HG02970 (cell line): ENCODE data around the gene USP17L18.
"Not testable (repeated sequence)": the region's sequence is repeated elsewhere in the genome, so short reads cannot be mapped to it uniquely, and the experiment has no call there.

Source experiments
- ATAC-seq: cut with Tn5 transposase; IDR thresholded peaks from one replicate; pipeline ENCODE4 v1.9.1; 2021; ENCODE audit warnings: mild to moderate bottlenecking, moderate library complexity, moderate number of reproducible peaks; ENCODE audit not compliant: unreplicated experiment, low FRiP score

Gene USP17L18, protein sequence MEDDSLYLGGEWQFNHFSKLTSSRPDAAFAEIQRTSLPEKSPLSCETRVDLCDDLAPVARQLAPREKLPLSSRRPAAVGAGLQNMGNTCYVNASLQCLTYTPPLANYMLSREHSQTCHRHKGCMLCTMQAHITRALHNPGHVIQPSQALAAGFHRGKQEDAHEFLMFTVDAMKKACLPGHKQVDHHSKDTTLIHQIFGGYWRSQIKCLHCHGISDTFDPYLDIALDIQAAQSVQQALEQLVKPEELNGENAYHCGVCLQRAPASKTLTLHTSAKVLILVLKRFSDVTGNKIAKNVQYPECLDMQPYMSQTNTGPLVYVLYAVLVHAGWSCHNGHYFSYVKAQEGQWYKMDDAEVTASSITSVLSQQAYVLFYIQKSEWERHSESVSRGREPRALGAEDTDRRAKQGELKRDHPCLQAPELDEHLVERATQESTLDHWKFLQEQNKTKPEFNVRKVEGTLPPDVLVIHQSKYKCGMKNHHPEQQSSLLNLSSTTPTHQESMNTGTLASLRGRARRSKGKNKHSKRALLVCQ

DNA sequence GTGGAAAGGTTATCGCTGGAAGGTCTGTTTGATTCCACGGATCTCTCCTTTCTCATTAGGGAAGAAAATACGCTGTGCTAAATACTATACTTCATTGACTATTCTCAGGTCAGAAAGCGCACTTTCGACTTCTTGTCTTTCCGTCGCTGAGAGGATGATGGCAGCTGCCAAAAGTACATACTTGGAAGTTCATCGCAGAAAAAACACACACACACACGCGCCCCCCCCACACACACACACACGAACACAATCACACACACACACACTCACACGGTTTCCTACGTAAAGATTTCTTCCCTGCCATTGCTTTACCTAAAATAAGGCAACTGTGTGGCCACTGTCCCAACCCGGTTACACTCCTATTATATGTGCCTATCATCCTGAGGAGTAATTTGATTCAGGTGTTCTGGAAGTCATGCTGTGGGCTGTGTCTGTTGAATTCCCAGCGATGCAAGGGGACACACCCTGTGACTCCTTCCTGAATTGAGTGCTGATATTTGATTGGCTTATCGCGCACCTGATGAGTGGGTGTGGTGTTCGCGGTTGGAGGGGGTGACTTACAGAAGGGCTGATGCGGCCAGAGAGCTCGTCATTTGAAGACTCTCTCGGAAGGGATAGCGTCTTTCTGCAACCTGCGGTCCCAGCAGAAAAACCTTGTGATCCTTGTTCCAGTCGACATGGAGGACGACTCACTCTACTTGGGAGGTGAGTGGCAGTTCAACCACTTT, at the start of gene USP17L18:
USP17L18 (plus strand) TSS at position 678 of the 728 bp plus-strand sequence; CDS start at position 678, 0 bp downstream.
- ATAC-seq = not testable (repeated sequence)

DNA sequence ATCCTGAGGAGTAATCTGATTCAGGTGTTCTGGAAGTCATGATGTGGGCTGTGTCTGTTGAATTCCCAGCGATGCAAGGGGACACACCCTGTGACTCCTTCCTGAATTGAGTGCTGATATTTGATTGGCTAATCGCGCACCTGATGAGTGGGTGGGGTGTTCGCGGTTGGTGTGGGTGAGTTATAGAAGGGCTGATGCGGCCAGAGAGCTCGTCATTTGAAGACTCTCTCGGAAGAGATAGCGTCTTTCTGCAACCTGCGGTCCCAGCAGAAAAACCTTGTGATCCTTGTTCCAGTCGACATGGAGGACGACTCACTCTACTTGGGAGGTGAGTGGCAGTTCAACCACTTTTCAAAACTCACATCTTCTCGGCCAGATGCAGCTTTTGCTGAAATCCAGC, 38.1 kb upstream of the USP17L18 start, which contains the start of gene USP17L10:
USP17L10 (plus strand) TSS at position 301 of the 400 bp plus-strand sequence; CDS start at position 301, 0 bp downstream.
- ATAC-seq = not testable (repeated sequence)

DNA sequence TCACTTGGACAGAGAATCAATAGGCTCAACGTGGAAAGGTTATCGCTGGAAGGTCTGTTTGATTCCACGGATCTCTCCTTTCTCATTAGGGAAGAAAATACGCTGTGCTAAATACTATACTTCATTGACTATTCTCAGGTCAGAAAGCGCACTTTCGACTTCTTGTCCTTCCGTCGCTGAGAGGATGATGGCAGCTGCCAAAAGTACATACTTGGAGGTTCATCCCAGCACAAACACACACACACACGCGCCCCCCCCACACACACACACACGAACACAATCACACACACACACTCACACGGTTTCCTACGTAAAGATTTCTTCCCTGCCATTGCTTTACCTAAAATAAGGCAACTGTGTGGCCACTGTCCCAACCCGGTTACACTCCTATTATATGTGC, 33.7 kb upstream of the USP17L18 start:
- ATAC-seq = not testable (repeated sequence)

DNA sequence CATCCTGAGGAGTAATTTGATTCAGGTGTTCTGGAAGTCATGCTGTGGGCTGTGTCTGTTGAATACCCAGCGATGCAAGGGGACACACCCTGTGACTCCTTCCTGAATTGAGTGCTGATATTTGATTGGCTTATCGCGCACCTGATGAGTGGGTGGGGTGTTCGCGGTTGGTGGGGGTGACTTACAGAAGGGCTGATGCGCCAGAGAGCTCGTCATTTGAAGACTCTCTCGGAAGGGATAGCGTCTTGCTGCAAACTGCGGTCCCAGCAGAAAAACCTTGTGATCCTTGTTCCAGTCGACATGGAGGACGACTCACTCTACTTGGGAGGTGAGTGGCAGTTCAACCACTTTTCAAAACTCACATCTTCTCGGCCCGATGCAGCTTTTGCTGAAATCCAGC, 33.3 kb upstream of the USP17L18 start, which contains the start of gene USP17L11:
USP17L11 (plus strand) TSS at position 301 of the 400 bp plus-strand sequence; CDS start at position 301, 0 bp downstream.
- ATAC-seq = not testable (repeated sequence)

DNA sequence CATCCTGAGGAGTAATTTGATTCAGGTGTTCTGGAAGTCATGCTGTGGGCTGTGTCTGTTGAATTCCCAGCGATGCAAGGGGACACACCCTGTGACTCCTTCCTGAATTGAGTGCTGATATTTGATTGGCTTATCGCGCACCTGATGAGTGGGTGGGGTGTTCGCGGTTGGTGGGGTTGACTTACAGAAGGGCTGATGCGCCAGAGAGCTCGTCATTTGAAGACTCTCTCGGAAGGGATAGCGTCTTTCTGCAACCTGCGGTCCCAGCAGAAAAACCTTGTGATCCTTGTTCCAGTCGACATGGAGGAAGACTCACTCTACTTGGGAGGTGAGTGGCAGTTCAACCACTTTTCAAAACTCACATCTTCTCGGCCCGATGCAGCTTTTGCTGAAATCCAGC, 28.6 kb upstream of the USP17L18 start, which contains the start of gene USP17L12:
USP17L12 (plus strand) TSS at position 301 of the 400 bp plus-strand sequence; CDS start at position 301, 0 bp downstream.
- ATAC-seq = not testable (repeated sequence)

DNA sequence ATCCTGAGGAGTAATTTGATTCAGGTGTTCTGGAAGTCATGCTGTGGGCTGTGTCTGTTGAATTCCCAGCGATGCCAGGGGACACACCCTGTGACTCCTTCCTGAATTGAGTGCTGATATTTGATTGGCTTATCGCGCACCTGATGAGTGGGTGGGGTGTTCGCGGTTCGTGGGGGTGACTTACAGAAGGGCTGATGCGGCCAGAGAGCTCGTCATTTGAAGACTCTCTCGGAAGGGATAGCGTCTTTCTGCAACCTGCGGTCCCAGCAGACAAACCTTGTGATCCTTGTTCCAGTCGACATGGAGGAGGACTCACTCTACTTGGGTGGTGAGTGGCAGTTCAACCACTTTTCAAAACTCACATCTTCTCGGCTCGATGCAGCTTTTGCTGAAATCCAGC, 23.8 kb upstream of the USP17L18 start, which contains the start of gene USP17L13:
USP17L13 (plus strand) TSS at position 301 of the 400 bp plus-strand sequence; CDS start at position 301, 0 bp downstream.
- not testable (repeated sequence) for ATAC-seq

DNA sequence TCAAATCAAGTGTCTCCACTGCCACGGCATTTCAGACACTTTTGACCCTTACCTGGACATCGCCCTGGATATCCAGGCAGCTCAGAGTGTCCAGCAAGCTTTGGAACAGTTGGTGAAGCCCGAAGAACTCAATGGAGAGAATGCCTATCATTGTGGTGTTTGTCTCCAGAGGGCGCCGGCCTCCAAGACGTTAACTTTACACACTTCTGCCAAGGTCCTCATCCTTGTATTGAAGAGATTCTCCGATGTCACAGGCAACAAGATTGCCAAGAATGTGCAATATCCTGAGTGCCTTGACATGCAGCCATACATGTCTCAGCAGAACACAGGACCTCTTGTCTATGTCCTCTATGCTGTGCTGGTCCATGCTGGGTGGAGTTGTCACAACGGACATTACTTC, 18.2 kb upstream of the USP17L18 start:
- not testable (repeated sequence) for ATAC-seq

DNA sequence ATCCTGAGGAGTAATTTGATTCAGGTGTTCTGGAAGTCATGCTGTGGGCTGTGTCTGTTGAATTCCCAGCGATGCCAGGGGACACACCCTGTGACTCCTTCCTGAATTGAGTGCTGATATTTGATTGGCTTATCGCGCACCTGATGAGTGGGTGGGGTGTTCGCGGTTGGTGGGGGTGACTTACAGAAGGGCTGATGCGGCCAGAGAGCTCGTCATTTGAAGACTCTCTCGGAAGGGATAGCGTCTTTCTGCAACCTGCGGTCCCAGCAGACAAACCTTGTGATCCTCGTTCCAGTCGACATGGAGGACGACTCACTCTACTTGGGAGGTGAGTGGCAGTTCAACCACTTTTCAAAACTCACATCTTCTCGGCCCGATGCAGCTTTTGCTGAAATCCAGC, 14.3 kb upstream of the USP17L18 start, which contains the start of gene USP17L15:
USP17L15 (plus strand) TSS at position 301 of the 400 bp plus-strand sequence; CDS start at position 301, 0 bp downstream.
- not testable (repeated sequence) for ATAC-seq

DNA sequence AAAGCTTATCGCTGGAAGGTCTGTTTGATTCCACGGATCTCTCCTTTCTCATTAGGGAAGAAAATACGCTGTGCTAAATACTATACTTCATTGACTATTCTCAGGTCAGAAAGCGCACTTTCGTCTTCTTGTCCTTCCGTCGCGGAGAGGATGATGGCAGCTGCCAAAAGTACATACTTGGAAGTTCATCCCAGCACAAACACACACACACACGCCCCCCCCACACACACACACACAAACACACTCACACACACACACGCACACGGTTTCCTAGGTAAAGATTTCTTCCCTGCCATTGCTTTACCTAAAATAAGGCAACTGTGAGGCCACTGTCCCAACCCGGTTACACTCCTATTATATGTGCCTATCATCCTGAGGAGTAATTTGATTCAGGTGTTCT, 10.0 kb upstream of the USP17L18 start:
- not testable (repeated sequence) for ATAC-seq

DNA sequence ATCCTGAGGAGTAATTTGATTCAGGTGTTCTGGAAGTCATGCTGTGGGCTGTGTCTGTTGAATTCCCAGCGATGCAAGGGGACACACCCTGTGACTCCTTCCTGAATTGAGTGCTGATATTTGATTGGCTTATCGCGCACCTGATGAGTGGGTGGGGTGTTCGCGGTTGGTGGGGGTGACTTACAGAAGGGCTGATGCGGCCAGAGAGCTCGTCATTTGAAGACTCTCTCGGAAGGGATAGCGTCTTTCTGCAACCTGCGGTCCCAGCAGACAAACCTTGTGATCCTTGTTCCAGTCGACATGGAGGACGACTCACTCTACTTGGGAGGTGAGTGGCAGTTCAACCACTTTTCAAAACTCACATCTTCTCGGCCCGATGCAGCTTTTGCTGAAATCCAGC, 4.9 kb upstream of the USP17L18 start, which contains the start of gene USP17L17:
USP17L17 (plus strand) TSS at position 301 of the 400 bp plus-strand sequence; CDS start at position 301, 0 bp downstream.
- ATAC-seq = not testable (repeated sequence)

DNA sequence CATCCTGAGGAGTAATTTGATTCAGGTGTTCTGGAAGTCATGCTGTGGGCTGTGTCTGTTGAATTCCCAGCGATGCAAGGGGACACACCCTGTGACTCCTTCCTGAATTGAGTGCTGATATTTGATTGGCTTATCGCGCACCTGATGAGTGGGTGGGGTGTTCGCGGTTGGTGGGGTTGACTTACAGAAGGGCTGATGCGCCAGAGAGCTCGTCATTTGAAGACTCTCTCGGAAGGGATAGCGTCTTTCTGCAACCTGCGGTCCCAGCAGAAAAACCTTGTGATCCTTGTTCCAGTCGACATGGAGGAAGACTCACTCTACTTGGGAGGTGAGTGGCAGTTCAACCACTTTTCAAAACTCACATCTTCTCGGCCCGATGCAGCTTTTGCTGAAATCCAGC, 4.6 kb downstream of the USP17L18 start, which contains the start of gene USP17L19:
USP17L19 (plus strand) TSS at position 301 of the 400 bp plus-strand sequence; CDS start at position 301, 0 bp downstream.
- ATAC-seq = not testable (repeated sequence)

DNA sequence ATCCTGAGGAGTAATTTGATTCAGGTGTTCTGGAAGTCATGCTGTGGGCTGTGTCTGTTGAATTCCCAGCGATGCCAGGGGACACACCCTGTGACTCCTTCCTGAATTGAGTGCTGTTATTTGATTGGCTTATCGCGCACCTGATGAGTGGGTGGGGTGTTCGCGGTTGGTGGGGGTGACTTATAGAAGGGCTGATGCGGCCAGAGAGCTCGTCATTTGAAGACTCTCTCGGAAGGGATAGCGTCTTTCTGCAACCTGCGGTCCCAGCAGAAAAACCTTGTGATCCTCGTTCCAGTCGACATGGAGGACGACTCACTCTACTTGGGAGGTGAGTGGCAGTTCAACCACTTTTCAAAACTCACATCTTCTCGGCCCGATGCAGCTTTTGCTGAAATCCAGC, 9.4 kb downstream of the USP17L18 start, which contains the start of gene USP17L20:
USP17L20 (plus strand) TSS at position 301 of the 400 bp plus-strand sequence; CDS start at position 301, 0 bp downstream.
- not testable (repeated sequence) for ATAC-seq

DNA sequence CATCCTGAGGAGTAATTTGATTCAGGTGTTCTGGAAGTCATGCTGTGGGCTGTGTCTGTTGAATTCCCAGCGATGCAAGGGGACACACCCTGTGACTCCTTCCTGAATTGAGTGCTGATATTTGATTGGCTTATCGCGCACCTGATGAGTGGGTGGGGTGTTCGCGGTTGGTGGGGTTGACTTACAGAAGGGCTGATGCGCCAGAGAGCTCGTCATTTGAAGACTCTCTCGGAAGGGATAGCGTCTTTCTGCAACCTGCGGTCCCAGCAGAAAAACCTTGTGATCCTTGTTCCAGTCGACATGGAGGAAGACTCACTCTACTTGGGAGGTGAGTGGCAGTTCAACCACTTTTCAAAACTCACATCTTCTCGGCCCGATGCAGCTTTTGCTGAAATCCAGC, 14.1 kb downstream of the USP17L18 start, which contains the start of gene USP17L21:
USP17L21 (plus strand) TSS at position 301 of the 400 bp plus-strand sequence; CDS start at position 301, 0 bp downstream.
- not testable (repeated sequence) for ATAC-seq

DNA sequence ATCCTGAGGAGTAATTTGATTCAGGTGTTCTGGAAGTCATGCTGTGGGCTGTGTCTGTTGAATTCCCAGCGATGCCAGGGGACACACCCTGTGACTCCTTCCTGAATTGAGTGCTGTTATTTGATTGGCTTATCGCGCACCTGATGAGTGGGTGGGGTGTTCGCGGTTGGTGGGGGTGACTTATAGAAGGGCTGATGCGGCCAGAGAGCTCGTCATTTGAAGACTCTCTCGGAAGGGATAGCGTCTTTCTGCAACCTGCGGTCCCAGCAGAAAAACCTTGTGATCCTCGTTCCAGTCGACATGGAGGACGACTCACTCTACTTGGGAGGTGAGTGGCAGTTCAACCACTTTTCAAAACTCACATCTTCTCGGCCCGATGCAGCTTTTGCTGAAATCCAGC, 18.9 kb downstream of the USP17L18 start, which contains the start of gene USP17L22:
USP17L22 (plus strand) TSS at position 301 of the 400 bp plus-strand sequence; CDS start at position 301, 0 bp downstream.
- not testable (repeated sequence) for ATAC-seq

DNA sequence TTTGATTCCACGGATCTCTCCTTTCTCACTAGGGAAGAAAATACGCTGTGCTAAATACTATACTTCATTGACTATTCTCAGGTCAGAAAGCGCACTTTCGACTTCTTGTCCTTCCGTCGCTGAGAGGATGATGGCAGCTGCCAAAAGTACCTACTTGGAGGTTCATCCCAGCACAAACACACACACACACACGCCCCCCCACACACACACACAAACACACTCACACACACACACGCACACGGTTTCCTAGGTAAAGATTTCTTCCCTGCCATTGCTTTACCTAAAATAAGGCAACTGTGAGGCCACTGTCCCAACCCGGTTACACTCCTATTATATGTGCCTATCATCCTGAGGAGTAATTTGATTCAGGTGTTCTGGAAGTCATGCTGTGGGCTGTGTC, 23.3 kb downstream of the USP17L18 start:
- not testable (repeated sequence) for ATAC-seq
